ENCODE results near the gene FGGY.

Gene FGGY

GRCh38 chr1:59683197-59683596 is 386.3 kb downstream of the FGGY start:
- no peak for DNase-seq (ENCODE audit: low read depth)
- TF ChIP-seq CTCF (IDR thresholded peaks at IDR 0.05; ENCODE audit: low read length, missing control alignments): no peak
- no peak overlapping the region for H3K4me3 ChIP-seq (replicated peaks; ENCODE audit: low read depth, low read length)

GRCh38 chr1:59684698-59685097 is 387.8 kb downstream of the FGGY start:
- DNase-seq (ENCODE audit: low read depth): no peak
- no peak for TF ChIP-seq CTCF (IDR thresholded peaks at IDR 0.05; ENCODE audit: low read length, missing control alignments)
- no peak overlapping the region for H3K4me3 ChIP-seq (replicated peaks; ENCODE audit: low read depth, low read length)

- H3K4me3 ChIP-seq (replicated peaks; ENCODE audit: low read depth, low read length): no peak overlapping the region
- DNase-seq (ENCODE audit: low read depth): no peak
- TF ChIP-seq CTCF (IDR thresholded peaks at IDR 0.05; ENCODE audit: low read length, missing control alignments): no peak
Observed at GRCh38 chr1:59685101-59685500, 388.2 kb downstream of the FGGY start.

GRCh38 chr1:59685666-59686065 is 388.8 kb downstream of the FGGY start:
- no peak overlapping the region for H3K4me3 ChIP-seq (replicated peaks; ENCODE audit: low read depth, low read length)
- TF ChIP-seq CTCF (IDR thresholded peaks at IDR 0.05; ENCODE audit: low read length, missing control alignments): no peak
- DNase-seq (ENCODE audit: low read depth): no peak

GRCh38 chr1:59686170-59686569 is 389.3 kb downstream of the FGGY start:
- no peak overlapping the region for H3K4me3 ChIP-seq (replicated peaks; ENCODE audit: low read depth, low read length)
- TF ChIP-seq CTCF (IDR thresholded peaks at IDR 0.05; ENCODE audit: low read length, missing control alignments): no peak
- DNase-seq (ENCODE audit: low read depth): no peak

- no peak for DNase-seq (ENCODE audit: low read depth)
- TF ChIP-seq CTCF (IDR thresholded peaks at IDR 0.05; ENCODE audit: low read length, missing control alignments): no peak
- H3K4me3 ChIP-seq (replicated peaks; ENCODE audit: low read depth, low read length): no peak overlapping the region
Observed at GRCh38 chr1:59686574-59686973, 389.7 kb downstream of the FGGY start.

GRCh38 chr1:59687081-59687480 is 390.2 kb downstream of the FGGY start:
- TF ChIP-seq CTCF (IDR thresholded peaks at IDR 0.05; ENCODE audit: low read length, missing control alignments): no peak
- DNase-seq (ENCODE audit: low read depth): no peak
- no peak overlapping the region for H3K4me3 ChIP-seq (replicated peaks; ENCODE audit: low read depth, low read length)
